Thyroid gland (tissue), 4 donors: ENCODE data around the gene COQ10A. TPM values are rescaled to one million over a fixed set of nuclear protein-coding genes. Genes with fewer than 3 reads are reported as not detected.

Source experiments
- DNase-seq, 2 donors: peaks; one replicate each; pipeline ENCODE4 v3.0.0-alpha.2; 2019
- H3K27ac ChIP-seq, 3 donors: fragments of 200-600 bp; sonication (generic); 1 replicate in 2 of 3; 2 replicates in 1 of 3; pipeline ENCODE4 v1.5.1; 2016 to 2019; ENCODE audit warnings: mild to moderate bottlenecking in 1 of 3, moderate library complexity in 1 of 3
- H3K27me3 ChIP-seq: fragments of 200-600 bp; sonication (generic); one replicate; pipeline ENCODE4 v1.5.1; 2019
- H3K36me3 ChIP-seq, 2 donors: fragments of 200-600 bp; sonication (generic); one replicate each; pipeline ENCODE4 v1.5.1; 2016 to 2019
- H3K4me1 ChIP-seq, 2 donors: fragments of 200-600 bp; sonication (generic); one replicate each; pipeline ENCODE4 v1.5.1; 2017 to 2019
- H3K4me3 ChIP-seq, 3 donors: fragments of 200-600 bp; sonication (generic); replicated peaks in 1 of 3; 1 replicate in 2 of 3; 2 replicates in 1 of 3; pipeline ENCODE4 v1.5.1; 2016; ENCODE audit warnings: mild to moderate bottlenecking in 1 of 3
- H3K9me3 ChIP-seq: fragments of 200-600 bp; sonication (generic); one replicate; pipeline ENCODE4 v1.5.1; 2017
- POLR2A ChIP-seq, 2 donors: fragments of 450-650 bp; IDR thresholded peaks; one replicate each; pipeline ENCODE4 v1.6.1; 2017; ENCODE audit warnings: antibody characterized with exemption in 2 of 2, mild to moderate bottlenecking in 2 of 2, moderate library complexity in 1 of 2
- WGBS, 2 donors: methylation state at CpG; one replicate each; pipeline ENCODE4 v1.1.5; 2017; 5-methylcytosine and 5-hydroxymethylcytosine counted together
- intact Hi-C: fragments of 100-400 bp; cut with DNase I; formaldehyde crosslinking; loops from one replicate; pipeline ENCODE4 v1.15.1; 2023
- total RNA-seq, 4 donors: library from RNA; depleted of rRNA; stranded (reverse); fragments of >200 nt; gene quantifications; one replicate each; pipeline ENCODE4 v1.2.3, GENCODE V29; 2016
- TF ChIP-seq, protein P1 (sequence below), 6 experiments: fragments of 200-600 bp in 3 of 6; fragments of 450-650 bp in 3 of 6; sonication (generic) in 3 of 6; IDR thresholded peaks; one replicate each; pipeline ENCODE4 v1.5.1; 2016 to 2019; ENCODE audit warnings: antibody characterized with exemption in 6 of 6, mild to moderate bottlenecking in 2 of 6, inconsistent platforms in 1 of 6, moderate library complexity in 1 of 6

COQ10A gene
- total RNA-seq, 4 donors from 2014 or later, result 11.3 to 28.7 (median 19.7) TPM

GRCh38 chr12:56315249-56315621, 48.5 kb downstream of the COQ10A start:
- TF ChIP-seq, protein P1, sequence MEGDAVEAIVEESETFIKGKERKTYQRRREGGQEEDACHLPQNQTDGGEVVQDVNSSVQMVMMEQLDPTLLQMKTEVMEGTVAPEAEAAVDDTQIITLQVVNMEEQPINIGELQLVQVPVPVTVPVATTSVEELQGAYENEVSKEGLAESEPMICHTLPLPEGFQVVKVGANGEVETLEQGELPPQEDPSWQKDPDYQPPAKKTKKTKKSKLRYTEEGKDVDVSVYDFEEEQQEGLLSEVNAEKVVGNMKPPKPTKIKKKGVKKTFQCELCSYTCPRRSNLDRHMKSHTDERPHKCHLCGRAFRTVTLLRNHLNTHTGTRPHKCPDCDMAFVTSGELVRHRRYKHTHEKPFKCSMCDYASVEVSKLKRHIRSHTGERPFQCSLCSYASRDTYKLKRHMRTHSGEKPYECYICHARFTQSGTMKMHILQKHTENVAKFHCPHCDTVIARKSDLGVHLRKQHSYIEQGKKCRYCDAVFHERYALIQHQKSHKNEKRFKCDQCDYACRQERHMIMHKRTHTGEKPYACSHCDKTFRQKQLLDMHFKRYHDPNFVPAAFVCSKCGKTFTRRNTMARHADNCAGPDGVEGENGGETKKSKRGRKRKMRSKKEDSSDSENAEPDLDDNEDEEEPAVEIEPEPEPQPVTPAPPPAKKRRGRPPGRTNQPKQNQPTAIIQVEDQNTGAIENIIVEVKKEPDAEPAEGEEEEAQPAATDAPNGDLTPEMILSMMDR (IDR thresholded peaks at IDR 0.05), result no peak
- TF ChIP-seq POLR2A (IDR thresholded peaks at IDR 0.05), result no peak
- H3K36me3 ChIP-seq, result peaks cover 17 to 29% of the 10 kb centered on the region in 2 donors
- peak overlapping the region; percentile 84 to 89 (median 85) for H3K27ac ChIP-seq
- peak overlapping the region; percentile 51 to 94 (median 86) for H3K4me3 ChIP-seq
- H3K4me1 ChIP-seq, result peaks cover 9 to 17% of the 10 kb centered on the region in 2 donors
- no peaks in the 10 kb centered on the region for H3K9me3 ChIP-seq
- WGBS, 2 donors, result 0 to 2% methylated on average over 5 to 7 of the region's 11 CpGs
- H3K27me3 ChIP-seq, result no peaks in the 10 kb centered on the region
- DNase-seq, result no peak
- intact Hi-C loops, result loop anchor here (5.0 kb wide), 1 partner anchor 37 kb away; no protein-coding TSS in a partner anchor

- WGBS, 2 donors, result 1% methylated on average over 17 of the region's 62 CpGs
- peak; percentile 98 for DNase-seq
- intact Hi-C loops, result loop anchor here (5.0 kb wide), 1 partner anchor 36 kb away; no protein-coding TSS in a partner anchor
- Histone ChIP-seq H3K27me3 (no peaks in the 10 kb centered on the region), H3K27ac (peak within 1 kb of the TSS; percentile 84 to 89 (median 85)), H3K4me1 (peaks cover 9 to 17% of the 10 kb centered on the region in 2 donors), H3K36me3 (peaks cover 15 to 28% of the 10 kb centered on the region in 2 donors), H3K4me3 (peak within 1 kb of the TSS; percentile 51 to 94 (median 86)), H3K9me3 (no peaks in the 10 kb centered on the region)
- TF ChIP-seq, protein P1 (IDR thresholded peaks at IDR 0.05), result peak in 3 of 6 experiments; percentile 3 to 27 (median 16)
- peak in 1 of 2 donors; percentile 82 for TF ChIP-seq POLR2A (IDR thresholded peaks at IDR 0.05)
Measured at GRCh38 chr12:56315622-56316473, 49.1 kb downstream of the COQ10A start, which contains the start of gene CNPY2. CNPY2 (minus strand) TSS chr12:56315988; CDS start chr12:56315217, 771 bp downstream.

- WGBS, 2 donors, result 94 to 100% methylated on average over 3 of the region's 3 CpGs
- Histone ChIP-seq H3K27me3 (no peaks in the 10 kb centered on the region), H3K9me3 (no peaks in the 10 kb centered on the region), H3K27ac (no peak overlapping the region), H3K4me1 (peaks cover 9 to 17% of the 10 kb centered on the region in 2 donors), H3K36me3 (peaks cover 25 to 39% of the 10 kb centered on the region in 2 donors), H3K4me3 (no peak overlapping the region)
- intact Hi-C loops, result loop anchor here (5.0 kb wide), 1 partner anchor 35 kb away; no protein-coding TSS in a partner anchor
- DNase-seq, result no peak
- TF ChIP-seq POLR2A (IDR thresholded peaks at IDR 0.05), result no peak
- TF ChIP-seq, protein P1 (IDR thresholded peaks at IDR 0.05), result no peak
Measured at GRCh38 chr12:56317675-56318074, 50.9 kb downstream of the COQ10A start.

Other genes starting within 250 kb of the COQ10A start
- 10 to 100 TPM in 2 of 4 donors, 1 to 10 TPM in 2; 4.2 to 10.9 (median 9.4) TPM for gene IKZF4, start 245.9 kb upstream of the COQ10A start, total RNA-seq
- gene RPS26, start 225.0 kb upstream of the COQ10A start, total RNA-seq, result 1,000 to 10,000 TPM in 1 of 4 donors, 100 to 1,000 TPM in 2, 10 to 100 TPM in 1; 81.4 to 1,193 (median 632) TPM
- 10 to 100 TPM; 14.7 to 30.0 (median 20.4) TPM for gene ERBB3, start 186.8 kb upstream of the COQ10A start, total RNA-seq
- 100 to 1,000 TPM in 3 of 4 donors, 10 to 100 TPM in 1; 94.0 to 142 (median 122) TPM for gene PA2G4, start 162.4 kb upstream of the COQ10A start, total RNA-seq
- gene RPL41, start 150.3 kb upstream of the COQ10A start, total RNA-seq, result 1,000 to 10,000 TPM; 1,344 to 2,817 (median 2,330) TPM
- 1 to 10 TPM; 4.7 to 7.7 (median 5.6) TPM for gene ZC3H10, start 148.7 kb upstream of the COQ10A start, total RNA-seq
- gene ESYT1, start 138.7 kb upstream of the COQ10A start, total RNA-seq, result 10 to 100 TPM; 60.6 to 84.7 (median 68.7) TPM
- 100 to 1,000 TPM in 1 of 4 donors, 10 to 100 TPM in 3; 33.4 to 115 (median 48.1) TPM for gene MYL6B, start 114.4 kb upstream of the COQ10A start, total RNA-seq
- 1,000 to 10,000 TPM; 1,110 to 2,359 (median 1,915) TPM for gene MYL6, start 108.6 kb upstream of the COQ10A start, total RNA-seq
- 100 to 1,000 TPM in 1 of 4 donors, 10 to 100 TPM in 3; 76.5 to 101 (median 83.0) TPM for gene SMARCC2, start 77.5 kb upstream of the COQ10A start, total RNA-seq
- 10 to 100 TPM; 63.4 to 89.7 (median 73.4) TPM for gene RNF41, start 45.0 kb upstream of the COQ10A start, total RNA-seq
- gene NABP2, start 42.6 kb upstream of the COQ10A start, total RNA-seq, result 10 to 100 TPM; 19.4 to 35.7 (median 31.4) TPM
- gene SLC39A5, start 36.9 kb upstream of the COQ10A start, total RNA-seq, result not detected
- gene ANKRD52, start 8.6 kb upstream of the COQ10A start, total RNA-seq, result 10 to 100 TPM; 15.9 to 22.3 (median 18.3) TPM
- 100 to 1,000 TPM; 110 to 190 (median 118) TPM for gene CS, start 33.4 kb downstream of the COQ10A start, total RNA-seq
- 100 to 1,000 TPM; 107 to 129 (median 124) TPM for gene CNPY2, start 49.0 kb downstream of the COQ10A start, total RNA-seq
- 100 to 1,000 TPM in 3 of 4 donors, 10 to 100 TPM in 1; 95.7 to 148 (median 134) TPM for gene PAN2, start 67.1 kb downstream of the COQ10A start, total RNA-seq
- gene IL23A, start 71.9 kb downstream of the COQ10A start, total RNA-seq, result 1 to 10 TPM in 1 of 4 donors, under 1 TPM in 1, not detected in 2; 0.67 to 1.1 TPM
- 100 to 1,000 TPM; 121 to 166 (median 146) TPM for gene STAT2, start 93.2 kb downstream of the COQ10A start, total RNA-seq
- gene APOF, start 95.9 kb downstream of the COQ10A start, total RNA-seq, result not detected
- 1 to 10 TPM; 4.6 to 7.6 (median 6.7) TPM for gene TIMELESS, start 182.5 kb downstream of the COQ10A start, total RNA-seq
- not detected for gene MIP, start 187.7 kb downstream of the COQ10A start, total RNA-seq
- 1 to 10 TPM; 2.8 to 4.6 (median 4.3) TPM for gene SPRYD4, start 201.6 kb downstream of the COQ10A start, total RNA-seq
- 1 to 10 TPM; 1.8 to 4.2 (median 2.7) TPM for gene GLS2, start 221.2 kb downstream of the COQ10A start, total RNA-seq